Activated naive CD8-positive, alpha-beta T cell treated with anti-CD3 and anti-CD28 coated beads, Interleukin-2, amount 50 U/mL, for 24 hours (primary cell): Measurements from ENCODE around the gene SYT9.
"Not testable (repeated sequence)": the region's sequence is repeated elsewhere in the genome, so short reads cannot be mapped to it uniquely, and the experiment has no call there.

Source experiments
- ATAC-seq: fragments of 150-1000 bp; cut with Tn5 transposase; one replicate; pipeline ENCODE4 v1.10.0; 2021
- DNase-seq: peaks from one replicate; pipeline ENCODE4 v3.0.0; 2021
- H3K27ac Mint-ChIP-seq: one replicate; pipeline ENCODE4 v1.8.0; 2021; ENCODE audit warnings: mild to moderate bottlenecking, mixed read lengths
- H3K27me3 Mint-ChIP-seq: one replicate; pipeline ENCODE4 v1.8.0; 2021; ENCODE audit warnings: mixed read lengths
- H3K36me3 Mint-ChIP-seq: one replicate; pipeline ENCODE4 v1.8.0; 2021; ENCODE audit warnings: low read depth, mixed read lengths
- H3K4me1 Mint-ChIP-seq: one replicate; pipeline ENCODE4 v1.8.0; 2021; ENCODE audit warnings: mixed read lengths
- H3K4me3 Mint-ChIP-seq: one replicate; pipeline ENCODE4 v1.8.0; 2021; ENCODE audit warnings: mild to moderate bottlenecking, moderate library complexity, mixed read lengths
- H3K9me3 Mint-ChIP-seq: one replicate; pipeline ENCODE4 v1.8.0; 2021; ENCODE audit warnings: mixed read lengths

Gene SYT9

GRCh38 chr11:7514099-7514591 lies 262.4 kb downstream of the SYT9 start:
- Mint-ChIP-seq H3K4me3 (peak overlapping the region; percentile 89), H3K36me3 (peaks cover 3% of the 10 kb centered on the region), H3K27ac (peak overlapping the region; percentile 70), H3K9me3 (no peaks in the 10 kb centered on the region), H3K27me3 (peaks cover 3% of the 10 kb centered on the region), H3K4me1 (peaks cover 55% of the 10 kb centered on the region)
- DNase-seq (peak; percentile 18), ATAC-seq (peak; percentile 29)

DNA sequence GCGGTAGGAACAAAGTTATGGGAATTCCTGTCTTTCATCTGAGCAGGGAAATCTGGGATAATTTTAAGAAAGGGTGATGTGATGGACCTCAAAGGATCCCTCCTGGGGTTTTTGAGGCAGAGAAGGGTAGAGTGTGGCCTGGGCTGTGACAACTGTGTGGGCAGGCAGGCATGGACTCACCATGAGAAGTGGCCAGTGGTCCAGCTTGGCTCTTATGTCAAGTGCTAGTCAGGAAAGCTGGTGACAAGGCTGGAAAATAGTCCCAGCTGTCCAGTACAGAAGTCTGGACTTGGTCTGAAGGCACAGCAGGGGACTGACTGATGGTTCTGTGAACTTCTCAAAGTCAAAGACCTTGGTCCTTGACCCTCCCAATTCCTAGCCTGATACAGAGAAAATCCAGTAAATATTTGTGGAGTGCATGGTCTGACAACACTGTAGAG lies 263.8 kb downstream of the SYT9 start:
- ATAC-seq (no peak), DNase-seq (no peak)
- Mint-ChIP-seq H3K27ac (no peak overlapping the region), H3K27me3 (peaks cover 3% of the 10 kb centered on the region), H3K36me3 (peaks cover 3% of the 10 kb centered on the region), H3K9me3 (no peaks in the 10 kb centered on the region), H3K4me1 (peaks cover 56% of the 10 kb centered on the region), H3K4me3 (peak overlapping the region; percentile 89)

DNA sequence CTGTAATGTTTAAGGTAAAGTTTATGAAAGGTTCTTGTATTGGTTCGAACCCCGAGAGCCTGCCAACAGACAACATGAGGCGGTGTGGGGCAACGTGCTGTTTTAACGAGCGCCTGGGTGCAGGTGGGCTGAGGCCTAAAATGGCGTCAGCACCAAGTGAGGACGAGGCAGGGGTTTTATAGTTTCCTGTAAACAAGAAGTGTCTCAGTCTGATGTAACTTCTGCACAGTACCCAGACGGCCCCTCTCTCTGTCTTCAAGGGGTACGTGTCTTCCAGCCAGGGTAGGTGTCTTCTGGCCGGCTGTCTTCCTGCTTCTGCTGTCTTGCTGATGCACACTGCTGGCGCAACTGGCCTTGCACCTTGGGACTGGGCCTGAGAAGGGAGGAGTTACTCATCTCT lies 264.8 kb downstream of the SYT9 start:
- H3K27ac Mint-ChIP-seq = peak overlapping the region; percentile 43
- H3K36me3 Mint-ChIP-seq = peaks cover 3% of the 10 kb centered on the region
- DNase-seq = peak; percentile 10
- peaks cover 3% of the 10 kb centered on the region for H3K27me3 Mint-ChIP-seq
- peaks cover 52% of the 10 kb centered on the region for H3K4me1 Mint-ChIP-seq
- H3K9me3 Mint-ChIP-seq = no peaks in the 10 kb centered on the region
- H3K4me3 Mint-ChIP-seq = no peak overlapping the region
- ATAC-seq = no peak

DNA sequence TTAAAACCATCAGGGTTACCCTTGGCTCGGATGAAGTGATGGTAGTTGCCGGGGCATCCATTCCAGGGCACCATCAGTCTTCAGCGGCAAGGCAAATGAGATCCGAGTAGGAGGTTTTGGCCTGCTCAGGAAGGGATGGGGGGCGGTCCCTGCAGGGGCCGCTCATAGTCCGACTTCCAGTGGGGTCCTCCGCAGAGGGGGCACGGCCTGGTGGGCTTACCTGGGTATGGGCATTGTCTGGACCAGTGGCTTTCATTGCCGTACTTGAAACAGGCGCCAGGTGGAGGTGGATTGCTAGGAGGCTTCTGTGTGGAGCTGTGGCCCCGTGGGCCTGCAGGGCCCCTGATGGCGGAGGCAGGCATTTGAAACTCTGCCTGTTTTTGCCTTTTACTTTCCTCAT lies 266.0 kb downstream of the SYT9 start:
- H3K9me3 Mint-ChIP-seq, H3K36me3 Mint-ChIP-seq, H3K27ac Mint-ChIP-seq, H3K27me3 Mint-ChIP-seq, DNase-seq, H3K4me3 Mint-ChIP-seq, ATAC-seq: not testable (repeated sequence)
- peaks cover 40% of the 10 kb centered on the region for H3K4me1 Mint-ChIP-seq
